Right lobe of liver (tissue), 6 donors: ENCODE measurements around the gene ITGAD. TPM values are rescaled to one million over a fixed set of nuclear protein-coding genes. Genes with fewer than 3 reads are reported as not detected.
"Not testable (repeated sequence)": the region's sequence is repeated elsewhere in the genome, so short reads cannot be mapped to it uniquely, and the experiment has no call there.

Experiments used
- ATAC-seq, 4 donors: fragments of 200-7000 bp; cut with Tn5 transposase; one replicate each; pipeline ENCODE4 v1.9.1; 2020; ENCODE audit warnings: mild to moderate bottlenecking in 4 of 4, moderate library complexity in 4 of 4
- DNase-seq, 3 donors: peaks; one replicate each; pipeline ENCODE4 v3.0.0-alpha.2; 2020
- H3K27ac ChIP-seq, 3 donors: fragments of 200-600 bp; one replicate each; pipeline ENCODE4 v1.8.0; 2022
- H3K27me3 ChIP-seq, 2 donors: fragments of 200-600 bp; one replicate each; pipeline ENCODE4 v1.8.0; 2022
- H3K36me3 ChIP-seq, 4 donors: fragments of 200-600 bp; sonication (generic) in 1 of 4; one replicate each; pipeline versions ENCODE4 v1.5.1 to v1.8.0; 2017 to 2022; ENCODE audit warnings: control low read depth in 1 of 4
- H3K4me1 ChIP-seq, 4 donors: fragments of 200-600 bp; sonication (generic) in 1 of 4; one replicate each; pipeline versions ENCODE4 v1.5.1 to v1.8.0; 2017 to 2022; ENCODE audit warnings: control low read depth in 1 of 4
- H3K4me3 ChIP-seq, 3 donors: fragments of 200-600 bp; one replicate each; pipeline ENCODE4 v1.8.0; 2022
- H3K9me3 ChIP-seq, 4 donors: fragments of 200-600 bp; sonication (generic) in 1 of 4; one replicate each; pipeline versions ENCODE4 v1.5.1 to v1.8.0; 2017 to 2022; ENCODE audit warnings: control low read depth in 1 of 4
- CTCF ChIP-seq, 4 donors: fragments of 200-600 bp in 3 of 4; fragments of 450-650 bp in 1 of 4; IDR thresholded peaks; one replicate each; pipeline versions ENCODE4 v1.5.1 to v1.8.0; 2016 to 2022; ENCODE audit warnings: antibody characterized with exemption in 4 of 4, mild to moderate bottlenecking in 2 of 4
- POLR2A ChIP-seq: fragments of 450-650 bp; IDR thresholded peaks from one replicate; pipeline ENCODE4 v1.6.1; 2017; ENCODE audit warnings: antibody characterized with exemption, mild to moderate bottlenecking
- WGBS: methylation state at CpG from one replicate; pipeline ENCODE4 v1.1.6; 2018; ENCODE audit warnings: low coverage, low lambda C conversion rate; ENCODE audit not compliant: insufficient coverage; ENCODE audit errors: missing lambda C conversion rate; 5-methylcytosine and 5-hydroxymethylcytosine counted together
- intact Hi-C, 2 donors: fragments of 100-400 bp; cut with DNase I; formaldehyde crosslinking; loops; one replicate each; pipeline versions ENCODE4 v1.11.2 to v1.14.1; 2022
- total RNA-seq, 6 experiments: library from RNA; depleted of rRNA in 2 of 6; stranded (reverse); fragments of >200 nt in 2 of 6; fragmentation: NEBNext Ultra II Directional in 3 of 6; extraction: Animal tissue kit (Norgen Biotek cat#: 25700) in 3 of 6; gene quantifications; one replicate each; pipeline versions ENCODE4 v1.1.0 to v1.2.4, GENCODE V29; 2016 to 2023
- donor health status: DM: no; HTN: yes; CAD: no.
- donor health status: DM: no; HTN: no; CAD: no.
- donor health status: DM: no; HTN: no; CAD: no.
- donor health status: DM: no; HTN: yes; CAD: no.
- donor health status: DM: no; HTN: yes; CAD: no.

Gene ITGAD
- total RNA-seq, 6 experiments from 2014 or later = 0.13 to 2.0 (median 0.69) TPM; not detected in 2

- Histone ChIP-seq H3K4me1 (peaks cover 0 to 5% (median 0%) of the 10 kb centered on the region in 4 donors), H3K36me3 (no peaks in the 10 kb centered on the region), H3K9me3 (no peaks in the 10 kb centered on the region), H3K27me3 (no peaks in the 10 kb centered on the region), H3K4me3 (no peak overlapping the region), H3K27ac (no peak overlapping the region)
- intact Hi-C loops = loop anchor here in 1 of 2 donors (10.0 kb wide), 1 partner anchor 444 kb away; no protein-coding TSS in a partner anchor
- DNase-seq = no peak
- no CpG with 5 or more reads among the region's 2 CpGs for WGBS
- ATAC-seq = no peak
- TF ChIP-seq CTCF (IDR thresholded peaks at IDR 0.05) = no peak
- no peak for TF ChIP-seq POLR2A
These were observed 45.3 kb downstream of the ITGAD start for GRCh38 chr16:31438414-31438813.

GRCh38 chr16:31439023-31439422 is 45.9 kb downstream of the ITGAD start:
- ATAC-seq, DNase-seq, H3K4me3 ChIP-seq, H3K9me3 ChIP-seq, H3K36me3 ChIP-seq, H3K27ac ChIP-seq, H3K4me1 ChIP-seq, H3K27me3 ChIP-seq: not testable (repeated sequence)
- 70% methylated on average over 4 of the region's 4 CpGs for WGBS
- intact Hi-C loops = loop anchor here in 1 of 2 donors (10.0 kb wide), 1 partner anchor 444 kb away; no protein-coding TSS in a partner anchor

GRCh38 chr16:31439519-31439918 is 46.4 kb downstream of the ITGAD start:
- ATAC-seq (no peak), DNase-seq (no peak)
- H3K27ac ChIP-seq = no peak overlapping the region
- intact Hi-C loops = loop anchor here in 1 of 2 donors (10.0 kb wide), 1 partner anchor 445 kb away; no protein-coding TSS in a partner anchor
- TF ChIP-seq POLR2A (no peak), CTCF (IDR thresholded peaks at IDR 0.05) (no peak)
- H3K4me1 ChIP-seq = peaks cover 0 to 5% (median 0%) of the 10 kb centered on the region in 4 donors
- H3K9me3 ChIP-seq = no peaks in the 10 kb centered on the region
- H3K4me3 ChIP-seq = no peak overlapping the region
- no peaks in the 10 kb centered on the region for H3K36me3 ChIP-seq
- H3K27me3 ChIP-seq = no peaks in the 10 kb centered on the region
- 92% methylated on average over 2 of the region's 3 CpGs for WGBS

GRCh38 chr16:31440516-31441184 is 47.5 kb downstream of the ITGAD start:
- H3K9me3 ChIP-seq = no peaks in the 10 kb centered on the region
- WGBS = 74% methylated on average over 3 of the region's 4 CpGs
- DNase-seq = no peak
- intact Hi-C loops = no loop called here
- no peak for ATAC-seq
- no peaks in the 10 kb centered on the region for H3K27me3 ChIP-seq
- H3K27ac ChIP-seq = no peak overlapping the region
- no peaks in the 10 kb centered on the region for H3K36me3 ChIP-seq
- H3K4me3 ChIP-seq = no peak overlapping the region
- TF ChIP-seq POLR2A (no peak), CTCF (IDR thresholded peaks at IDR 0.05) (no peak)
- peaks cover 0 to 5% (median 0%) of the 10 kb centered on the region in 4 donors for H3K4me1 ChIP-seq

- Histone ChIP-seq H3K9me3 (no peaks in the 10 kb centered on the region), H3K36me3 (no peaks in the 10 kb centered on the region), H3K4me1 (peaks cover 0 to 5% (median 0%) of the 10 kb centered on the region in 4 donors), H3K27me3 (no peaks in the 10 kb centered on the region), H3K4me3 (peak overlapping the region; percentile 66 to 82 (median 78)), H3K27ac (peak overlapping the region in 1 of 3 donors; percentile 59)
- intact Hi-C loops = no loop called here
- DNase-seq (peak in 1 of 3 donors; percentile 54), ATAC-seq (no peak)
- 74% methylated on average over 29 of the region's 34 CpGs for WGBS
- no peak for TF ChIP-seq POLR2A
- TF ChIP-seq CTCF (IDR thresholded peaks at IDR 0.05) = no peak
These were observed 48.8 kb downstream of the ITGAD start for GRCh38 chr16:31441956-31442355.

- DNase-seq, ATAC-seq, H3K27ac ChIP-seq, H3K36me3 ChIP-seq, H3K4me3 ChIP-seq, H3K27me3 ChIP-seq, intact Hi-C loops, H3K4me1 ChIP-seq, H3K9me3 ChIP-seq: not testable (repeated sequence)
- WGBS = 49% methylated on average over 3 of the region's 6 CpGs
These were observed 52.8 kb downstream of the ITGAD start for GRCh38 chr16:31445931-31446330.
